GM19193 (cell line): Measurements from ENCODE around the gene VIPR2.

ENCODE experiments used
- POLR2A ChIP-seq: IDR thresholded peaks from 4 replicates; pipeline ENCODE4 v1.6.1; 2011; ENCODE audit not compliant: insufficient read depth, insufficient read length; ENCODE audit errors: extremely low read depth

Gene VIPR2

GRCh38 chr7:158988996-158989395 is 155.7 kb downstream of the VIPR2 start:
- no peak for TF ChIP-seq POLR2A

GRCh38 chr7:158988302-158988862 is 156.3 kb downstream of the VIPR2 start:
- no peak for TF ChIP-seq POLR2A

- no peak for TF ChIP-seq POLR2A
Observed at GRCh38 chr7:158987691-158988090, 157.0 kb downstream of the VIPR2 start.

GRCh38 chr7:158985583-158985982 is 159.1 kb downstream of the VIPR2 start:
- TF ChIP-seq POLR2A = no peak

- TF ChIP-seq POLR2A = no peak
Observed at GRCh38 chr7:158979635-158980351, 164.9 kb downstream of the VIPR2 start.

- TF ChIP-seq POLR2A = no peak
Observed at GRCh38 chr7:158979023-158979529, 165.6 kb downstream of the VIPR2 start.
